H1 (cell line): ENCODE data around the gene COX19. TPM values are rescaled to one million over a fixed set of nuclear protein-coding genes. Genes with fewer than 3 reads are reported as not detected.

Experiments used
- CHD2 ChIP-seq: IDR thresholded peaks from 2 replicates; pipeline ENCODE4 v1.6.1; 2012; ENCODE audit warnings: low read length, improper control_type of control experiment
- GABPA ChIP-seq: IDR thresholded peaks from 2 replicates; pipeline ENCODE4 v1.6.1; 2011; ENCODE audit warnings: mild to moderate bottlenecking, low read length, moderate library complexity, borderline replicate concordance; ENCODE audit not compliant: insufficient read depth
- JUND ChIP-seq: IDR thresholded peaks from 2 replicates; pipeline ENCODE4 v1.6.1; 2011; ENCODE audit warnings: mild to moderate bottlenecking, improper control_type of control experiment, low read length
- NRF1 ChIP-seq: IDR thresholded peaks from 2 replicates; pipeline ENCODE4 v1.6.1; 2011; ENCODE audit warnings: mild to moderate bottlenecking, low read depth, low read length, improper control_type of control experiment
- polyA plus RNA-seq, 7 experiments: library from polyadenylated mRNA; depleted of rRNA in 3 of 7; stranded (reverse) in 5 of 7; unstranded in 2 of 7; fragments of >200 nt in 5 of 7; fragments of 200-250 nt in 2 of 7; gene quantifications; 1 replicate in 5 of 7; 2 replicates in 1 of 7; 4 replicates in 1 of 7; pipeline versions ENCODE4 v1.2.1 to v1.2.3, GENCODE V29; 2011 to 2013; ENCODE audit warnings: missing spikeins in 2 of 7, mixed read lengths in 2 of 7
- total RNA-seq: library from RNA; stranded (reverse); fragmentation: NEBNext Ultra II Directional; extraction: Animal tissue kit (Norgen Biotek cat#: 25700); gene quantifications from 2 replicates; pipeline ENCODE4 v1.2.1, GENCODE V29; 2021

COX19 gene
- total and polyA plus RNA-seq, 2 of the 8 experiments (the other 6 are each of a cell fraction or from before 2014, with no cell fraction given), result 3.9 to 7.9 TPM

DNA sequence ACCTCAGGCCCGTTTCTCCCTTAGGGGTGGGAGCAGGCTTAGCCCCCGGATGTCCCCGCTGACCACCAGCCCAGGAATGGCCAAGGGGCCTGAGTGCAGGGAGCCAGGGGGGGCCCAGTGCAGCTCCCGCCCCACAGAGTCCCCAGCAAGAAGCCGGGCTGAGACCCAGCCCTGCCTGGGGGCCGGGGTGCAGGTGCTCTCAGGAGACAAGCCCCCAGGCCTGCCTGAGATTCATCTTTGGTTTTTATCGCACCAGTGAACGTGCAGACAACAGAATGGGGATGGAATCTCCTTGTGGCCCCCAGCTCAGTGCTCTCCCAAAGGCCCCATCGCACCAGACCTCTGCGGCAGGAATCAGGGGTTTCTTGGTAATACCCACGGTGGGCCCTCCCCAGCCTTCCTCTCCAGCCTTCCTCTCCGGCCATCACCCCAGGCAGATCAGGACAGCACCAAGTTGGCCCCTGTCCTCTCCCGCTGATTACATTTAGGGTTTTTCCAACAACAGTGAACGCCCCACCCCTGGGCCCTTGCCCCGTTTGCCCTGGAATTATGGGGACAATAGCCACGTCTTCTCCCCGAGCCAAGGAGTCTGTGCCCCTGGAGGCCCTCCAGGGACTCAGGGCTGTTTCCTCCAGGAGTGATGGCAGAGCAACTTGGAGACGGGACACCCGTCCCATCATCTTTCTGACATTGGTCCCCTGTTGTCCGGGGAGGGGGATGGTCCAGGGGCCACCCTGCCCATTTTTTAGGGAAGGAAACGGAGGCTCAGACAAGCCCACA lies 43.3 kb downstream of the COX19 start (continued):
- no peak for TF ChIP-seq GABPA
- TF ChIP-seq JUND, result no peak
- TF ChIP-seq NRF1, result no peak
- TF ChIP-seq CHD2, result no peak
